ENCODE results near the gene TRPM3.

DNA sequence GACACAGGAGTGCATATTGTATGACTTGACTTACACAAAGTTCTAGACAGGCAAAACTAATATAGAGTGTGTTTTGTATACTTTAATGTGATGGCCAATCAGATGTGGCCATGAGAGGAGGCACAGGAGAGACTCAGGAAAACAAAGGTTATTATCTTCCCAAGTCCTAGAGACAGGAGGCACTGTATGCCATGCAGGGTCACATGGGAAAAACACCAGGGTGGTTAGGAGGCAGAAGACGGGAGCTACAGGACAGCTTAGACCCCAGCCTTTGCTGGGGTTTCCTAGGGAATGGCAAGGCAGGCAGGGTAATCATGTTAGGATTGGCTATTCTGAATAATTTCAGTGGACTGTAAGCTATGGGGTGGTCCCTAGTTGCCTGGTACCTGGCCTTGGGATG, 16.2 kb downstream of the TRPM3 start:
- TF ChIP-seq POLR2A (IDR thresholded peaks at IDR 0.05), result no peak
- TF ChIP-seq, protein P1, sequence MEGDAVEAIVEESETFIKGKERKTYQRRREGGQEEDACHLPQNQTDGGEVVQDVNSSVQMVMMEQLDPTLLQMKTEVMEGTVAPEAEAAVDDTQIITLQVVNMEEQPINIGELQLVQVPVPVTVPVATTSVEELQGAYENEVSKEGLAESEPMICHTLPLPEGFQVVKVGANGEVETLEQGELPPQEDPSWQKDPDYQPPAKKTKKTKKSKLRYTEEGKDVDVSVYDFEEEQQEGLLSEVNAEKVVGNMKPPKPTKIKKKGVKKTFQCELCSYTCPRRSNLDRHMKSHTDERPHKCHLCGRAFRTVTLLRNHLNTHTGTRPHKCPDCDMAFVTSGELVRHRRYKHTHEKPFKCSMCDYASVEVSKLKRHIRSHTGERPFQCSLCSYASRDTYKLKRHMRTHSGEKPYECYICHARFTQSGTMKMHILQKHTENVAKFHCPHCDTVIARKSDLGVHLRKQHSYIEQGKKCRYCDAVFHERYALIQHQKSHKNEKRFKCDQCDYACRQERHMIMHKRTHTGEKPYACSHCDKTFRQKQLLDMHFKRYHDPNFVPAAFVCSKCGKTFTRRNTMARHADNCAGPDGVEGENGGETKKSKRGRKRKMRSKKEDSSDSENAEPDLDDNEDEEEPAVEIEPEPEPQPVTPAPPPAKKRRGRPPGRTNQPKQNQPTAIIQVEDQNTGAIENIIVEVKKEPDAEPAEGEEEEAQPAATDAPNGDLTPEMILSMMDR (IDR thresholded peaks at IDR 0.05), result no peak
